ENCODE data around the gene ABCC4.

ABCC4 gene

GRCh38 chr13:95098916-95099315 is 202.3 kb downstream of the ABCC4 start:
- FAIRE-seq, result no peak
- no peak for DNase-seq (ENCODE audit: extremely low spot score, insufficient read length, low read depth)

DNA sequence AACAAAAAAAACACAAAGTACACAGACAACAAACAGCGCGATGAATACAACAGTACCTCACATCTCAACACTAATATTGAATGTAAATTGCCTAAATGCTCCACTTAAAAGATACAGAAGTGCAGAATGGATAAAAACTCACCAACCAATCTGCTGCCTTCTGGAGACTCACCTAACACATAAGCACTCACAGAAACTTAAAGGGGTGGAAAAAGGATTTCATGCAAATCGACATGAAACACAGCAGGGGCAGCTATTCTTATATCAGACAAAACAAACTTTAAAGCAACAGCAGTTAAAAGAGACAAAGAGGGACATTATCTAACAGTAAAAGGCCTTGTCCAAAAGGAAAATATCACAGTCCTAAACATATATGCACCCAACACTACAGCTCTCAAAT is 209.5 kb downstream of the ABCC4 start:
- DNase-seq (ENCODE audit: extremely low spot score, insufficient read length, low read depth) (no peak), FAIRE-seq (no peak)

GRCh38 chr13:95087746-95088305 is 213.4 kb downstream of the ABCC4 start:
- DNase-seq (ENCODE audit: extremely low spot score, insufficient read length, low read depth) (no peak), FAIRE-seq (peak; percentile 26)

- FAIRE-seq (no peak), DNase-seq (ENCODE audit: extremely low spot score, insufficient read length, low read depth) (no peak)
These were observed 214.5 kb downstream of the ABCC4 start for GRCh38 chr13:95086761-95087160.

DNA sequence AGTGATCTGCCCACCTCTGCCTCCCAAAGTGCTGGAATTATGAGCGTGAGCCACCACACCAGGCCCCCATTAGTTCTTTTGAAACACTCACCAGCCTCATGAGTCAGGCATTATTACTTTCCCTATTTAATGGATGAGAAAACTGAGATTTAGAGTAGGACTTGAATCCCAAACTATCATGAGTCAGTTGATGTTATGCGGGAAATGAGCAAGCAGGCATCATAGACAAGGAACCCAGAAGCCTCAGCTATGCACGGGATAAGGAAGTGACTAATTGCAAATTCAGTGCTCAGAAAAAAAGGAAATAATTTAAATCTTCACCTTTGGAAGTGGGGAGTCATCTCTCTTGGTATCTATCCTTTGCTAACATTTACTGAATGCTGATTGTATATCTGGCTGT is 217.5 kb downstream of the ABCC4 start:
- DNase-seq (ENCODE audit: extremely low spot score, insufficient read length, low read depth) (no peak), FAIRE-seq (no peak)

GRCh38 chr13:95083066-95083465 is 218.2 kb downstream of the ABCC4 start:
- FAIRE-seq (no peak), DNase-seq (ENCODE audit: extremely low spot score, insufficient read length, low read depth) (no peak)

DNA sequence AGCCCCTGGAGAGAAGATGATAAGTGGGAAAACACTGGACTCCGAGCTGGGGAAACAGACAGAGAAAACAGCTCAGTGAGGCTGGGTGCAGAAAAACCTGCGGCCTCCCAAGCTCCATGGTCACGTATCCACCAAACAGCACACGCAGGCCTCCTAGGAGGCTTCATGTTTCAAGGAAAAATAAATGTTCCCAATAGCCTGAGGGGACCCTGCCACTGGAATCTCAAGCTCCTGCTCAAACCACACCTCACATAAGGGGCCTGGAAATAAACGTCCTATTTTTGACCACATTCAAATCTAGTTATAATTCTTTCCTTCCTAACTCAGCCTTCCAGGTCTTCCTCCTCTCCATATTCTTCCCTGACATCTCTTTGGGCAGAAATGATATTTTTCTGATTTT is 225.7 kb downstream of the ABCC4 start:
- DNase-seq (ENCODE audit: extremely low spot score, insufficient read length, low read depth) (no peak), FAIRE-seq (no peak)

GRCh38 chr13:95074820-95075219 is 226.4 kb downstream of the ABCC4 start:
- DNase-seq (ENCODE audit: extremely low spot score, insufficient read length, low read depth) (no peak), FAIRE-seq (no peak)

GRCh38 chr13:95073747-95074311 is 227.4 kb downstream of the ABCC4 start:
- DNase-seq (ENCODE audit: extremely low spot score, insufficient read length, low read depth) (no peak), FAIRE-seq (no peak)

GRCh38 chr13:95067303-95067702 is 233.9 kb downstream of the ABCC4 start:
- FAIRE-seq, result no peak

GRCh38 chr13:95060014-95060519 is 241.2 kb downstream of the ABCC4 start:
- FAIRE-seq, result no peak
- no peak for DNase-seq (ENCODE audit: extremely low spot score, insufficient read length, low read depth)

More at GRCh38 chr13:95067303-95067702, 233.9 kb downstream of the ABCC4 start:
- no peak for DNase-seq (ENCODE audit: extremely low spot score, insufficient read length, low read depth)

- no peak for FAIRE-seq
- no peak for DNase-seq (ENCODE audit: extremely low spot score, insufficient read length, low read depth)
These were observed 241.9 kb downstream of the ABCC4 start for GRCh38 chr13:95059306-95059705.

DNA sequence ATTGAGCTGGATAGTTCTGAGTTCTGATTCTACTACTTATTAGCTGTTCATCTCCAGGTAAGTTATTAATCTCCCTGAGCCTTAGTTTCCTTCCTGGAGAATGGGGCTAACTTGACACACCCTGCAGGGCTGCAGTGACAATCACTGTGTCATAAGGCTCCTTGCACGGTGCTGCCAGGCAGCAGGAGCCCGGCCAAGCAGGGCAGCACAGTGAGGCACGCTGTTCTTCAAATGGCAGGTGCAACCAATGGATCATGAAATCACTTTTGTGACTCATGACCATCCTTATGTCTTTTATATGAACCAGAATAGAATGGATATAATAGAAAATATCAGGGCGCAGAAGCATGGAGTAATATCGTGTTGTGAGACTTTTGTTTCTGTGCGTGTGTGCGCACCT is 242.6 kb downstream of the ABCC4 start:
- no peak for DNase-seq (ENCODE audit: extremely low spot score, insufficient read length, low read depth)
- no peak for FAIRE-seq

DNA sequence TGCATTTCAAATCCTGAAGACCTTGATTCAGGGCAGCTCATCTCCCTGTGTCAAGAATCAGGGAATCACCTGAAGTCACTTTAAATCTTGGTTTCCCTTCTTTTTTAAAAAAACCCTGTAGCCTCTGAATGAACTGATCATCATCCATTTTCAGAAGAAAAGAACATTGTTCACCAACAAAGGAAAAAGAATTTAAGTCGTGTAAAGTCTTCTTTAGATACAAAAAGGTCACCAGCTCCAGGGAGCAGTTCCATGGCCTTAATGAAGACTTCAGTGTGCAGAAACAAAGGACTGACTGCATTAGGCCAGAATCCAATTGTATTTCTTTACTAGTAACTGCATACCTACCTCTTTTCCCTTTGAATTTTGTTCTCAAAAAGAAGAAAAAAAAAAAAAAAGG is 245.0 kb downstream of the ABCC4 start:
- DNase-seq (ENCODE audit: extremely low spot score, insufficient read length, low read depth) (no peak), FAIRE-seq (no peak)

DNA sequence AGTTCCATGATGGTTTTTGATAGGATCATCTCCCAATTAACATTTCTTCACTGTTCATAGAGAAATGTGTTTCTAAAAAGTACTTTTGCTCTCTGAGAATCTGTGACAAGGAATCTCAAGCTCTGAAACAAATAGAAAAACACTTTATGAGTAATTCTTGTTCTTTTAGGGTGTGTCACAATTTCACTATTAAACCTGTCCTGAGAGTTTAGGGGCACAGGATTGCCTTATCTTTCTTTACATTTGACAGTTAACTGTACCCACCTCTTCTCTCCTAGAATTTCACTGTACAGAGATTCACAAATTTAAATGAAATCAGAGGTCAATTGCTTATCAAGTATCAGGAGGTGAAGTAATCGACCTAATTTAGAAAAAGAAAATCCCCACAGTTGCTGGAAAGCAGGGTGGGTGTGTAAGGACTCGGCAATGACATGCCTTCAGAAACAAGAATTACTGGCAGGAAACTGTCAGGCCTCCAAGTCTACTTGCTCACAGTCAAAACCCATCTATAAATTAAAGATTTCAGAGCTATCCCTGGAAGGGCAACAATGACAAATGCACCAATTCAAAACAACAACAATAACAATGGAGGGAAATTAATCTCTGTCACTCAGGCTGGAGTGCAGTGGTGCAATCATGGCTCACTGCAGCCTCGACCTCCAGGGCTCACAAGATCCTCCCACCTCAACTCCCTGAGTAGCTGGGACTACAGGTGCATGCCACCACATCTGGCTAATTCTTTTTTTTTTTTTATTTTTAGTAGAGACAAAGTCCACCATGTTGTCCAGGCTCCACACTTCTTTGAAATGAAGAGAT is 250.2 kb downstream of the ABCC4 start:
- FAIRE-seq (no peak), DNase-seq (ENCODE audit: extremely low spot score, insufficient read length, low read depth) (no peak)

DNA sequence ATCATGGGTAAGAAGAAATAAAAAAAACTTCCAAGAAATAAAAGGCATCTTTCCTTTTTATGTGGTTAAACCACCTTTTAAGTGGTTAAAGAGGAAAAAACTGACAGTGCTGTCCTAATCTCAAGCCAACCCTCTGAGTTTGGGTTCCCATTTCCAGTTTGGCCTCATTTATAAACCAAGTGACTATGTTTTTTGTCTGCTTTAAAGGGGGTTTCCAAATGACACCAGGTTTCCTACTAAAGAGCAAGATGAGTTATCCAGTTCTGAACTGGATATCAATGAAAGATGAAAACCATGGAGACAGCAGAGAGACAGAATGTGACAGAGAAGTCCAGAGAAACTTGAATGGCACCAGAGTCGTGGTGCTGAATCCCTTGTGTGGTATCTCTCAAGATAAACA is 251.5 kb downstream of the ABCC4 start:
- FAIRE-seq (no peak), DNase-seq (ENCODE audit: extremely low spot score, insufficient read length, low read depth) (no peak)

- no peak for DNase-seq (ENCODE audit: extremely low spot score, insufficient read length, low read depth)
- FAIRE-seq, result no peak
These were observed 256.6 kb downstream of the ABCC4 start for GRCh38 chr13:95044452-95045205.

GRCh38 chr13:95039415-95039814 is 261.8 kb downstream of the ABCC4 start:
- no peak for FAIRE-seq

GRCh38 chr13:95038949-95039348 is 262.3 kb downstream of the ABCC4 start:
- FAIRE-seq, result no peak
- no peak for DNase-seq (ENCODE audit: extremely low spot score, insufficient read length, low read depth)

More at GRCh38 chr13:95039415-95039814, 261.8 kb downstream of the ABCC4 start:
- no peak for DNase-seq (ENCODE audit: extremely low spot score, insufficient read length, low read depth)

- FAIRE-seq (no peak), DNase-seq (ENCODE audit: extremely low spot score, insufficient read length, low read depth) (no peak)
These were observed 265.7 kb downstream of the ABCC4 start for GRCh38 chr13:95035311-95036109.

Data from GM18507 (cell line).